ENCODE data around the gene ERBB4. TPM values are rescaled to one million over a fixed set of nuclear protein-coding genes. Genes with fewer than 3 reads are reported as not detected.

ERBB4 gene
- total and polyA plus RNA-seq, 7 donors = under 0.01 to 0.33 (median 0.08) TPM; not detected in 1

DNA sequence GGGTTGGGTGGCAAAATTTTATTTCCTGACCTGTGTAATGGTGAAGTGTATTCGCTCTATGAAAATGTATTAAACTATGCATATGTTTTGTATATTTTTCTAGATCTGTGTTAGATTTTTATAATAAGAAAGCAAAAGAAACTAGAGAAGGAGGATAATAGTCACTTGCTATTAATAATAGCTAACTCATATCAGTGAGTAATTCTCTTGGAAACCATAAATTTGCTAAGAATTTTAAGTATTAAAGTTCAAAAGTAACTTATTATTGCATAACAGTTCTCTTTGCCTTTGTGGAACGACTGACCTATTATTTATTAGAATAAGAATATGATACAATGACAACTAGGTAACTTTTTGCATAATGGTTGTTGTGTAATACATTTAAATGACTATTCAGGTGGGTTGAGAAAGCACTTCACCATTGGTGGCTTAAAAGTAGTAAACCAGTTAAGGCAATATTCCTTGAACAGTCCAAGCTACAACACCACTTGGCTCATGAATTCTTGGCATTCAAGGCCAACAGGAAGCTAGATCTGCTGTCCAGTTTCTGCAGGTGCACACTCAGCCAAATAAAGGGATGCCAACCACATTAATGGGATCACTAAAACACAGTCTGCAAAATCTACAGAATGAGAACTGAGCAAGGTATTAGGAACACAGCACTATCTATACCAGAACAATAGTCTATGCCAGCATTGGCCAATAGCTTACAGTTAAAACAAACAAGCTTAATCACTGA, 1060.9 kb downstream of the ERBB4 start:
- Histone ChIP-seq H3K27me3 (no peaks in the 10 kb centered on the region), H3K27ac (no peak overlapping the region), H3K4me3 (no peak overlapping the region), H3K4me1 (no peaks in the 10 kb centered on the region), H3K9me3 (no peaks in the 10 kb centered on the region), H3K36me3 (no peaks in the 10 kb centered on the region)
- 73 to 76% methylated on average over 2 of the region's 2 CpGs for WGBS, 2 donors
- intact Hi-C loops (cut with DNase I) = no loop called here
- DNase-seq = no peak
- TF ChIP-seq EP300 (IDR thresholded peaks at IDR 0.05) (no peak), POLR2AphosphoS5 (IDR thresholded peaks at IDR 0.05) (no peak), POLR2A (IDR thresholded peaks at IDR 0.05) (no peak)
- TF ChIP-seq, protein P1, sequence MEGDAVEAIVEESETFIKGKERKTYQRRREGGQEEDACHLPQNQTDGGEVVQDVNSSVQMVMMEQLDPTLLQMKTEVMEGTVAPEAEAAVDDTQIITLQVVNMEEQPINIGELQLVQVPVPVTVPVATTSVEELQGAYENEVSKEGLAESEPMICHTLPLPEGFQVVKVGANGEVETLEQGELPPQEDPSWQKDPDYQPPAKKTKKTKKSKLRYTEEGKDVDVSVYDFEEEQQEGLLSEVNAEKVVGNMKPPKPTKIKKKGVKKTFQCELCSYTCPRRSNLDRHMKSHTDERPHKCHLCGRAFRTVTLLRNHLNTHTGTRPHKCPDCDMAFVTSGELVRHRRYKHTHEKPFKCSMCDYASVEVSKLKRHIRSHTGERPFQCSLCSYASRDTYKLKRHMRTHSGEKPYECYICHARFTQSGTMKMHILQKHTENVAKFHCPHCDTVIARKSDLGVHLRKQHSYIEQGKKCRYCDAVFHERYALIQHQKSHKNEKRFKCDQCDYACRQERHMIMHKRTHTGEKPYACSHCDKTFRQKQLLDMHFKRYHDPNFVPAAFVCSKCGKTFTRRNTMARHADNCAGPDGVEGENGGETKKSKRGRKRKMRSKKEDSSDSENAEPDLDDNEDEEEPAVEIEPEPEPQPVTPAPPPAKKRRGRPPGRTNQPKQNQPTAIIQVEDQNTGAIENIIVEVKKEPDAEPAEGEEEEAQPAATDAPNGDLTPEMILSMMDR (IDR thresholded peaks at IDR 0.05) = no peak

DNA sequence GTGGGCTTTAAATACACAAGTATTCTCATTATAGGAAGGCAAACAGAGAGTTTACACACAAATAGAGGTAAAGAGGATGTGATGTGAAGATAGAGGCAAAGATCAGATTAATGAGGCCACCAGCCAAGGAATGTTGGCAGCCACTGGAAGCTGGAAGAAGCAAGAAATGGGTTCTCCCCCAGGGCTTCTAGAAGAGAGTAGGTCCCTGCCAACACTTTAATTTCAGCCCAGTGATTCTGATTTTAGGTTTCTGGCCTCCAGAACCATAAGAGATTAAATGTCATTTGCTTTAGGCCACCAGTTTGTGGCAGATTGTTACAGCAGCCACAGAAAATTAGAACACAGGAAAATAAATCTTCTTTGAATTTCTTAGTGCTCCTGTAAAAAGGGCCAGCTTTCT, 1065.5 kb downstream of the ERBB4 start:
- no peak for DNase-seq

DNA sequence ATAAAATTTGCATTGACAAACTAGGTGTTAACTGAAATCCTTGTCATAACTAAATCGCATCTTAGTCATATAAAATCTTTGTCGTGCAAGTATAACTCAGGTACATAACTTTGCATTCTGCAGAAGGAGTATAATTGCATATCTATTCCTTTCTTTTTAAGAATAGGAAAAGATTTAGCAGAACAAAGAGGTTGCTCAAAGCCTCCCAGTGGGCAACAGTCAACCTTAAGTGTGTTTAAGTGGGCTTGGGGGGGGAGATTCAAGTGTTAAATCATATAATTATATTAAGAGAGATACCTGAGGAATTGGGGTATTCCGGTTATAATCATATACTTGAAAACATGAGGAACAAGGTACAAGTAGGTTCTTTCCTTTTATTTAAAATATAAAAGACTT, 1068.9 kb downstream of the ERBB4 start:
- Histone ChIP-seq H3K36me3 (no peaks in the 10 kb centered on the region), H3K4me3 (no peak overlapping the region), H3K27ac (no peak overlapping the region), H3K9me3 (no peaks in the 10 kb centered on the region), H3K4me1 (no peaks in the 10 kb centered on the region), H3K27me3 (no peaks in the 10 kb centered on the region)
- no peak for TF ChIP-seq EP300 (IDR thresholded peaks at IDR 0.05)
- DNase-seq = no peak
- WGBS, 2 donors = 83 to 84% methylated on average over 3 of the region's 3 CpGs
- intact Hi-C loops (cut with DNase I) = no loop called here

More for the DNA sequence above, 1065.5 kb downstream of the ERBB4 start:
- Histone ChIP-seq H3K27ac (no peak overlapping the region), H3K36me3 (no peaks in the 10 kb centered on the region), H3K27me3 (no peaks in the 10 kb centered on the region), H3K4me3 (no peak overlapping the region), H3K9me3 (no peaks in the 10 kb centered on the region), H3K4me1 (no peaks in the 10 kb centered on the region)
- intact Hi-C loops (cut with DNase I) = no loop called here
- TF ChIP-seq, protein P1 (IDR thresholded peaks at IDR 0.05) = no peak
- TF ChIP-seq EP300 (IDR thresholded peaks at IDR 0.05) (no peak), POLR2A (IDR thresholded peaks at IDR 0.05) (no peak), POLR2AphosphoS5 (IDR thresholded peaks at IDR 0.05) (no peak)

DNA sequence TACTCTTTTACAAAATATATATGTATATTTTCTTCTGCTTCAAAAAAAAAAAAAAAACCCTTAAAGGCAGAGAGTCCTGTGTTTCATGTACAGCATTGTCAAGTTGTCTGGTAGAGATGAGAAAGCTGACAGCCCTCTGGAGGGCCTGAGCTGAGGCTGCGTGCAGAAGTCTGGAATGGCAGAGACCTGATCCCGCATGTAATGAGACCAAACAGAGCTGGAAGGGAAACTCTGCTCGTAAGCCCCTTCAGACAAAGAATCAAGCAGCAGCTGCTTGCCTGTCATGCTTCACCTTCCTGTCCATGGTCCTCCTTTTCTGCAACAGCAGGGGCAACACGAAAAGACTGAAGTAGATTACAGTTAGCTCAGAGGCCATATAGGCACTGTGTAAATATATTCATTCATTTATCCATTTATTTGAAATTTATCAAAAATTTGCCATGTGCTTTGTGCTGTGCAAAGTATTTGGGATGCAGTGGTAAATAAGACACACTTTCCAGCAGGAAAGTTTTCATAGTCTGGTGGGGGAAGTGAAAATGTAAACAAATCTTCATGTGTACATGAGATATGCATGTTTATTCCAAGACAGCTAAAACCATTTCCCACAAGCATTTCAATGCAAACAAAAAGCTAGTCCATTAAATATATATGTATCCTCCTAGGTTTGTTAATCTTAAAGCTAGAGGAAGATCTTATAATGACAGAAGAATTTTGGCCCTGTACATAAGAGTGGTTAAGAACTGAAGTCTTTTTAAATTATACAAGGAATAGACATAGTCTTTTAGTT, 1069.5 kb downstream of the ERBB4 start:
- intact Hi-C loops (cut with DNase I) = no loop called here
- no peak overlapping the region for H3K4me3 ChIP-seq
- no peaks in the 10 kb centered on the region for H3K36me3 ChIP-seq
- TF ChIP-seq, protein P1 (IDR thresholded peaks at IDR 0.05) = no peak
- TF ChIP-seq POLR2AphosphoS5 (IDR thresholded peaks at IDR 0.05) (no peak), POLR2A (IDR thresholded peaks at IDR 0.05) (no peak), EP300 (IDR thresholded peaks at IDR 0.05) (no peak)
- 41 to 51% methylated on average over 4 of the region's 4 CpGs for WGBS, 2 donors
- H3K9me3 ChIP-seq = no peaks in the 10 kb centered on the region
- no peak overlapping the region for H3K27ac ChIP-seq
- DNase-seq = no peak
- H3K27me3 ChIP-seq = no peaks in the 10 kb centered on the region
- no peaks in the 10 kb centered on the region for H3K4me1 ChIP-seq

DNA sequence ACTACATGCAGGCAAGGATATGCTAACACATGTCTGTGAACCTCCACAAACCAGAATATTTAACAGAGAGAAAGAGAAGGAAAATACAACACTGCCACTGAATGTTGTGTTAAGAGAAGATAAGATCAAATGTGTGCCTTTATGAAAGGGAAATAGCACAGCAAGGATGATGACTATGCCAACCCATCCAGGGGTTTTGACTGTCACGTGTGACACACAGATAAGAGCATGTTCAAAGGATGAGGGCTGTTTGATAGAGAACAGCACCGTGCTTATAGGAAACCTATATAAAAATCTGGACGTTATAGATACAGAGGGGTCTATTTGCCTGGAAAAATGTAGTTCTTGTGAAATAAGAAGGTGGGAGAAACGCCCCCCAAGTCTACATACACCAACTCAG, 1070.4 kb downstream of the ERBB4 start:
- Histone ChIP-seq H3K27ac (no peak overlapping the region), H3K27me3 (no peaks in the 10 kb centered on the region), H3K4me1 (no peaks in the 10 kb centered on the region), H3K4me3 (no peak overlapping the region), H3K9me3 (no peaks in the 10 kb centered on the region), H3K36me3 (no peaks in the 10 kb centered on the region)
- 47% methylated on average over 4 of the region's 4 CpGs for WGBS, 2 donors
- no peak for DNase-seq
- intact Hi-C loops (cut with DNase I) = no loop called here
- TF ChIP-seq POLR2A (IDR thresholded peaks at IDR 0.05) = no peak
- TF ChIP-seq, protein P1 (IDR thresholded peaks at IDR 0.05) = no peak
- no peak for TF ChIP-seq POLR2AphosphoS5 (IDR thresholded peaks at IDR 0.05)
- TF ChIP-seq EP300 (IDR thresholded peaks at IDR 0.05) = no peak
